A549 (cell line): ENCODE measurements around the gene PYROXD2. TPM values are rescaled to one million over a fixed set of nuclear protein-coding genes. Genes with fewer than 3 reads are reported as not detected.

Experiments used
- ATAC-seq, 2 experiments: fragments of 200-7000 bp in 1 of 2; fragments of >200 bp in 1 of 2; cut with Nextera tagmentation in 1 of 2; cut with Tn5 transposase in 1 of 2; 3 replicates each; pipeline versions ENCODE4 v1.8.0 to v1.9.1; 2018 to 2020; ENCODE audit warnings: mild to moderate bottlenecking in 1 of 2, moderate library complexity in 1 of 2
- CTCF ChIA-PET: fragments of 300-600 bp; sonication (Branson Sonifier 250); formaldehyde crosslinking; extraction: SDS; loops from one replicate; lab custom pipeline; 2021; ENCODE audit warnings: antibody characterized with exemption, inconsistent platforms; lab: Yijun Ruan, JAX
- POLR2A ChIA-PET: fragments of 350-600 bp; formaldehyde crosslinking; extraction: SDS; loops from one replicate; lab custom pipeline; 2021; ENCODE audit warnings: antibody characterized with exemption, inconsistent platforms; lab: Yijun Ruan, JAX
- DNase-seq, 2 experiments: peaks; one replicate each; pipeline versions ENCODE4 v3.0.0 to v3.0.0-alpha.2; 2011 to 2016; ENCODE audit warnings: low read depth in 1 of 2, low spot score in 1 of 2
- FAIRE-seq: peaks from 2 replicates; lab custom pipeline; 2011; peaks lifted over from hg19 to GRCh38; lab: Jason Lieb, UNC
- H3K27ac ChIP-seq, 2 experiments: fragments of >200 bp; sonication (Bioruptor Twin); formaldehyde crosslinking; 3 replicates each; pipeline ENCODE4 v1.5.1; 2016 to 2017
- H3K4me1 ChIP-seq: fragments of >200 bp; sonication (Bioruptor Twin); formaldehyde crosslinking; 3 replicates; pipeline ENCODE4 v1.6.1; 2016
- H3K4me2 ChIP-seq: fragments of >200 bp; sonication (Bioruptor Twin); formaldehyde crosslinking; 3 replicates; pipeline ENCODE4 v1.6.1; 2016
- H3K4me3 ChIP-seq: fragments of >200 bp; sonication (Bioruptor Twin); formaldehyde crosslinking; 3 replicates; pipeline ENCODE4 v1.5.1; 2016
- H3K9me3 ChIP-seq: fragments of >200 bp; sonication (Bioruptor Twin); formaldehyde crosslinking; 3 replicates; pipeline ENCODE4 v1.6.1; 2016
- CEBPB ChIP-seq, 2 experiments: fragments of >200 bp in 1 of 2; sonication (Bioruptor Twin) in 1 of 2; formaldehyde crosslinking in 1 of 2; IDR thresholded peaks; 2 replicates each; pipeline ENCODE4 v1.6.1; 2012 to 2016
- CHD2 ChIP-seq: fragments of 150-350 bp; IDR thresholded peaks from 2 replicates; pipeline ENCODE4 v1.6.1; 2014; ENCODE audit warnings: low read length; ENCODE audit not compliant: partially characterized antibody
- FOSB ChIP-seq: fragments of 250-450 bp; sonication (Bioruptor Pico); IDR thresholded peaks from 2 replicates; pipeline ENCODE4 v1.5.0; 2020; ENCODE audit warnings: mild to moderate bottlenecking, moderate library complexity
- FOXS1 ChIP-seq: fragments of 250-450 bp; sonication (Bioruptor Pico); IDR thresholded peaks from 2 replicates; pipeline ENCODE4 v1.5.0; 2020; ENCODE audit warnings: mild to moderate bottlenecking, moderate library complexity
- GATA3 ChIP-seq: IDR thresholded peaks from 2 replicates; pipeline ENCODE4 v1.6.1; 2012; ENCODE audit warnings: borderline replicate concordance
- HOXB13 ChIP-seq: fragments of 250-450 bp; sonication (Bioruptor Pico); IDR thresholded peaks from 2 replicates; pipeline ENCODE4 v1.5.0; 2020; ENCODE audit warnings: low read depth, mild to moderate bottlenecking, moderate library complexity
- MAZ ChIP-seq: fragments of 150-350 bp; IDR thresholded peaks from 2 replicates; pipeline ENCODE4 v1.6.1; 2014; ENCODE audit warnings: antibody characterized with exemption, low read depth, low read length, borderline replicate concordance
- NFE2L2 ChIP-seq: fragments of 150-350 bp; conservative IDR thresholded peaks from 2 replicates; pipeline ENCODE4 v1.6.1; 2014; ENCODE audit warnings: low read length
- NR3C1 ChIP-seq: fragments of >200 bp; sonication (Bioruptor Twin); formaldehyde crosslinking; IDR thresholded peaks from 3 replicates; pipeline ENCODE4 v1.6.1; 2017
- RARB ChIP-seq: fragments of 250-450 bp; sonication (Bioruptor Pico); IDR thresholded peaks from 2 replicates; pipeline ENCODE4 v1.8.0; 2021; ENCODE audit warnings: mild to moderate bottlenecking, moderate library complexity
- RNF2 ChIP-seq: fragments of 200-600 bp; sonication (generic); IDR thresholded peaks from 2 replicates; pipeline ENCODE4 v1.6.1; 2016; ENCODE audit warnings: low read depth, mild to moderate bottlenecking, antibody characterized with exemption, moderate library complexity, borderline replicate concordance
- SMC3 ChIP-seq: fragments of >200 bp; sonication (Bioruptor Twin); formaldehyde crosslinking; IDR thresholded peaks from 3 replicates; pipeline ENCODE4 v1.6.1; 2018; ENCODE audit warnings: inconsistent platforms
- ZFP36 ChIP-seq: fragments of 450-650 bp; IDR thresholded peaks from 2 replicates; pipeline ENCODE4 v1.6.1; 2014; ENCODE audit warnings: borderline replicate concordance; ENCODE audit not compliant: partially characterized antibody
- WGBS: methylation state at CpG from one replicate; pipeline ENCODE4 v1.1.6; 2017; ENCODE audit errors: missing lambda C conversion rate; 5-methylcytosine and 5-hydroxymethylcytosine counted together
- polyA plus RNA-seq, 4 experiments: library from polyadenylated mRNA; depleted of rRNA in 3 of 4; stranded (reverse); fragments of >200 nt; fragmentation: RNase III in 1 of 4; extraction: RNeasy Plus Mini Kit Qiagen cat#74134 plus additional on column Dnase treatment in 1 of 4; gene quantifications; 2 replicates in 3 of 4; 3 replicates in 1 of 4; pipeline ENCODE4 v1.2.3, GENCODE V29; 2011 to 2017
- TF ChIP-seq, protein P1 (sequence below): fragments of >200 bp; sonication (Bioruptor Twin); formaldehyde crosslinking; IDR thresholded peaks from 3 replicates; pipeline ENCODE4 v1.5.1; 2016
- TF ChIP-seq, protein P2 (sequence below): fragments of >200 bp; sonication (Bioruptor Twin); formaldehyde crosslinking; IDR thresholded peaks from 2 replicates; pipeline ENCODE4 v1.6.1; 2016
- TF ChIP-seq, protein P3 (sequence below): IDR thresholded peaks from 2 replicates; pipeline ENCODE4 v1.6.1; 2012
- TF ChIP-seq, protein P4 (sequence below): fragments of 450-650 bp; IDR thresholded peaks from 2 replicates; pipeline ENCODE4 v1.6.1; 2014; ENCODE audit warnings: antibody characterized with exemption
- TF ChIP-seq, protein P5 (sequence below): fragments of 150-350 bp; IDR thresholded peaks from 2 replicates; pipeline ENCODE4 v1.6.1; 2014; ENCODE audit warnings: low read depth, mild to moderate bottlenecking, low read length

The PYROXD2 gene
- polyA plus RNA-seq, 2 of the 4 experiments (the other 2 are of a cell fraction) = 4.6 to 6.3 TPM

DNA sequence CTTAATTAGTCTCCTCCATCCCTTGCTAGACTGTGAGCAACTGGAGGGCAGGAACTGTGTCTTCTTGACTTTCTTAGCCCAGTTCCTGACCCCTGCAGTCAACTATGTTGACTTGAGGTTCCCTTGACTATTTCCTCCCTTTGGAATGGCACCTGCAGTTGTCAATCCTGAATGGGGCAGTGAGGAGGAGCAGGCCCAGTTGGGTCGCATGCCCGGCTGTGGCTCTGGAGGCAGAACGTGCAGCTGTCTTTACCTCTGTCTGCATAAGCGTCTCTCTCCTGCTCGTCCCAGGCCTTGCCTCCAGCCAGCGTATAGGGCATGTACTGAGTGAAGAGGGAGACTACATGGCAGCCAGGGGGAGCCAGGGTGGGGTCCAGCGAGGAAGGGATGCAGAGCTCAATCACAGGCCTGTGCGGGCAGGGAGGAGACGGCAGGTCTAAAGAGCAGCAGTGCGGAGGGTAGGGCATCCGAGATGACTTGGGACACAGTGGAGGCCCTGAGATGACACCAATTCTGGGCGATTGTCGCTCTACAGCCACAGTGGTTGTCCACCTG is 26.8 kb downstream of the PYROXD2 start:
- Histone ChIP-seq H3K4me2 (no peak overlapping the region), H3K4me1 (peaks cover 5% of the 10 kb centered on the region; the same call in 1 of the 3 replicates), H3K9me3 (no peaks in the 10 kb centered on the region), H3K4me3 (no peak overlapping the region), H3K27ac (no peak overlapping the region)
- ATAC-seq (peak in 1 of 2 experiments; percentile 58; a peak in 3 of 6 replicates), DNase-seq (no peak), FAIRE-seq (no peak)
- WGBS = 82% methylated on average over 10 of the region's 13 CpGs
- ChIA-PET POLR2A (no interaction called here), CTCF (no interaction called here)
- TF ChIP-seq CEBPB (IDR thresholded peaks at IDR 0.05) (no peak), HOXB13 (CRISPR knock-in tag) (no peak), GATA3 (no peak), MAZ (no peak), RARB (no peak), RNF2 (no peak), ZFP36 (no peak), NR3C1 (no peak), FOXS1 (CRISPR knock-in tag) (no peak), FOSB (CRISPR knock-in tag) (no peak)
- TF ChIP-seq, protein P1, sequence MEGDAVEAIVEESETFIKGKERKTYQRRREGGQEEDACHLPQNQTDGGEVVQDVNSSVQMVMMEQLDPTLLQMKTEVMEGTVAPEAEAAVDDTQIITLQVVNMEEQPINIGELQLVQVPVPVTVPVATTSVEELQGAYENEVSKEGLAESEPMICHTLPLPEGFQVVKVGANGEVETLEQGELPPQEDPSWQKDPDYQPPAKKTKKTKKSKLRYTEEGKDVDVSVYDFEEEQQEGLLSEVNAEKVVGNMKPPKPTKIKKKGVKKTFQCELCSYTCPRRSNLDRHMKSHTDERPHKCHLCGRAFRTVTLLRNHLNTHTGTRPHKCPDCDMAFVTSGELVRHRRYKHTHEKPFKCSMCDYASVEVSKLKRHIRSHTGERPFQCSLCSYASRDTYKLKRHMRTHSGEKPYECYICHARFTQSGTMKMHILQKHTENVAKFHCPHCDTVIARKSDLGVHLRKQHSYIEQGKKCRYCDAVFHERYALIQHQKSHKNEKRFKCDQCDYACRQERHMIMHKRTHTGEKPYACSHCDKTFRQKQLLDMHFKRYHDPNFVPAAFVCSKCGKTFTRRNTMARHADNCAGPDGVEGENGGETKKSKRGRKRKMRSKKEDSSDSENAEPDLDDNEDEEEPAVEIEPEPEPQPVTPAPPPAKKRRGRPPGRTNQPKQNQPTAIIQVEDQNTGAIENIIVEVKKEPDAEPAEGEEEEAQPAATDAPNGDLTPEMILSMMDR = no peak
- TF ChIP-seq, protein P2, sequence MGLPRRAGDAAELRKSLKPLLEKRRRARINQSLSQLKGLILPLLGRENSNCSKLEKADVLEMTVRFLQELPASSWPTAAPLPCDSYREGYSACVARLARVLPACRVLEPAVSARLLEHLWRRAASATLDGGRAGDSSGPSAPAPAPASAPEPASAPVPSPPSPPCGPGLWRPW = no peak
- TF ChIP-seq, protein P3, sequence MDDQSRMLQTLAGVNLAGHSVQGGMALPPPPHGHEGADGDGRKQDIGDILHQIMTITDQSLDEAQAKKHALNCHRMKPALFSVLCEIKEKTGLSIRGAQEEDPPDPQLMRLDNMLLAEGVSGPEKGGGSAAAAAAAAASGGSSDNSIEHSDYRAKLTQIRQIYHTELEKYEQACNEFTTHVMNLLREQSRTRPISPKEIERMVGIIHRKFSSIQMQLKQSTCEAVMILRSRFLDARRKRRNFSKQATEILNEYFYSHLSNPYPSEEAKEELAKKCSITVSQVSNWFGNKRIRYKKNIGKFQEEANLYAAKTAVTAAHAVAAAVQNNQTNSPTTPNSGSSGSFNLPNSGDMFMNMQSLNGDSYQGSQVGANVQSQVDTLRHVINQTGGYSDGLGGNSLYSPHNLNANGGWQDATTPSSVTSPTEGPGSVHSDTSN = no peak
- TF ChIP-seq, protein P4, sequence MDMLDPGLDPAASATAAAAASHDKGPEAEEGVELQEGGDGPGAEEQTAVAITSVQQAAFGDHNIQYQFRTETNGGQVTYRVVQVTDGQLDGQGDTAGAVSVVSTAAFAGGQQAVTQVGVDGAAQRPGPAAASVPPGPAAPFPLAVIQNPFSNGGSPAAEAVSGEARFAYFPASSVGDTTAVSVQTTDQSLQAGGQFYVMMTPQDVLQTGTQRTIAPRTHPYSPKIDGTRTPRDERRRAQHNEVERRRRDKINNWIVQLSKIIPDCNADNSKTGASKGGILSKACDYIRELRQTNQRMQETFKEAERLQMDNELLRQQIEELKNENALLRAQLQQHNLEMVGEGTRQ = no peak
- TF ChIP-seq, protein P5, sequence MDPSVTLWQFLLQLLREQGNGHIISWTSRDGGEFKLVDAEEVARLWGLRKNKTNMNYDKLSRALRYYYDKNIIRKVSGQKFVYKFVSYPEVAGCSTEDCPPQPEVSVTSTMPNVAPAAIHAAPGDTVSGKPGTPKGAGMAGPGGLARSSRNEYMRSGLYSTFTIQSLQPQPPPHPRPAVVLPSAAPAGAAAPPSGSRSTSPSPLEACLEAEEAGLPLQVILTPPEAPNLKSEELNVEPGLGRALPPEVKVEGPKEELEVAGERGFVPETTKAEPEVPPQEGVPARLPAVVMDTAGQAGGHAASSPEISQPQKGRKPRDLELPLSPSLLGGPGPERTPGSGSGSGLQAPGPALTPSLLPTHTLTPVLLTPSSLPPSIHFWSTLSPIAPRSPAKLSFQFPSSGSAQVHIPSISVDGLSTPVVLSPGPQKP = no peak

DNA sequence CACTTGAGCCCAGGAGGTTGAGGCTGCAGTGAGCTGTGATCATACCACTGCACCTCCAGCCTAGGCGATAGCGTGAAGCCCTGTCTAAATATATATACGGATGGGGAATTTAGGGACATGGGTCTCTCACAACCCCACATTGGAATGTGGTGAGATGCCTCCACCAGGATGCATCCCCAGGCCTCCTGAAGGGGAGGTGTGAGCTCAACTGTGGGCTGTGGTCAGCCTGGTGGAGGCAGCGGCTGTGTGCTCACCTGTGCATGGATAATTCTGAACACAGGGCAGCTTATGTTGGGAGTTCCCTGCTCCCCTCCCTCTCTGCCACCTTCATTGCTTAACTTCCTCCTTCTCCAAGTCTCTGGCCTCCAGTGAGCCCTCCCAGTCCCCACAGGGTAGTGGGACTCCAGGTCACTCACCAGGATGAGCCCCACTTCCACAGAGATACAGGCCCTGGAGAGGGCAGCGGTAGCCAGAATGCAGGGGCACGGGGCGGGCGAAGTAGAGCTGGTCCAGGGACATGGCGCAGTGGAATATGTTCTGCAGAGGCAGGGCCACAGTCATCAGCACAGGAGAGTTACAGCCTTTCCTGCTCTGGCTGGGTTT is 30.4 kb downstream of the PYROXD2 start:
- H3K4me3 ChIP-seq = no peak overlapping the region
- CTCF ChIA-PET = no interaction called here
- POLR2A ChIA-PET = no interaction called here
- H3K9me3 ChIP-seq = no peaks in the 10 kb centered on the region
- DNase-seq = no peak
- no peak for FAIRE-seq
- H3K4me1 ChIP-seq = peaks cover 10% of the 10 kb centered on the region; the same call in 1 of the 3 replicates
- 0 out of 6 replicates have a peak, but pooled peaks of 1 of the 2 experiments have one; percentile 9 for ATAC-seq
- no peak overlapping the region for H3K27ac ChIP-seq
- 87% methylated on average over 9 of the region's 9 CpGs for WGBS
- H3K4me2 ChIP-seq = no peak overlapping the region
- TF ChIP-seq NFE2L2 (no peak), SMC3 (no peak), CHD2 (no peak)
